Measurements from ENCODE around the gene TGM4. TPM values are rescaled to one million over a fixed set of nuclear protein-coding genes. Genes with fewer than 3 reads are reported as not detected.

Gene TGM4
- total and polyA plus RNA-seq, 10 of the 15 experiments (the other 5 are each of a cell fraction or from before 2014, with no cell fraction given), result not detected

DNA sequence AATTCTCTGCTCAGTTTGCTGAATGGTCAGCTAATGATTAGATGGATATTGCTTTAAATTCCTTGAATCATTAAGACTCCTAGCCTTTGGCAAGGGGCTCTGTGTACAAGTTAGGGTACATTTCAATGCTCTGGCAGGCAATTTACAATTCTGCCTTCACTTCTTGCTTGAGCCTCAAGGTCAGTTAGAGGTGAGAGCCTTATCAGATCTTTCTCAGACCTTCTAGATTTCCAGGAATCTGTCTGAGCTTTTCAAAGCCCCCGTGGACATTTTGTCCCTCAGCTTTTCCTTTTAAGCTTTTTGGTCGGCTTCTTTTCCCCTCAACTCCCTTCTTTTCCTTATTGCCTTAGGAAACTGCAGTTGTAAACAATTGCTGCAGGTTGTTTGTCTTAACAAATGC, 34.7 kb downstream of the TGM4 start:
- ChIA-PET SMC1A (ENCODE audit: uncharacterized antibody, unreplicated experiment) (interaction anchor here (0.8 to 1.1 kb wide), 2 partner anchors 376 to 380 kb away, joined by 3 to 4 read pairs; no protein-coding TSS in a partner anchor), CTCF (interaction anchor here (1.5 kb wide), 1 partner anchor 33 kb away, joined by 3 read pairs; no protein-coding TSS in a partner anchor), POLR2A (interaction anchor here (0.6 to 1.4 kb wide), 2 partner anchors 12 to 76 kb away, joined by 3 to 8 read pairs; no protein-coding TSS in a partner anchor), RAD21 (ENCODE audit: unreplicated experiment) (no interaction called here)
- BruUV-seq (replicated peaks), result no TSS peak
- Histone ChIP-seq H3K4me1 (ENCODE audit: control insufficient read depth, insufficient read depth, low read length) (no peaks in the 10 kb centered on the region), H3K4me2 (ENCODE audit: control insufficient read depth, insufficient read depth) (no peak overlapping the region), H3K4me3 (no peak overlapping the region), H3K9me3 (replicated peaks; ENCODE audit: control insufficient read depth, insufficient read depth, low read length) (no peaks in the 10 kb centered on the region; the same call in 2 of the 3 replicates), H3K79me2 (ENCODE audit: control insufficient read depth, insufficient read depth, low read length) (no peaks in the 10 kb centered on the region), H3K27ac (ENCODE audit: control insufficient read depth, insufficient read depth) (no peak overlapping the region), H2AFZ (ENCODE audit: control insufficient read depth, low read depth, low read length) (no peak overlapping the region), H3K9ac (ENCODE audit: control insufficient read depth, insufficient read depth, low read length) (no peak overlapping the region), H3K27me3 (replicated peaks in 1 of 2; ENCODE audit: control insufficient read depth in 2 of 2, insufficient read depth in 2 of 2, low read length in 1 of 2) (no peaks in the 10 kb centered on the region; a peak in 1 of 4 replicates), H3K36me3 (ENCODE audit: control insufficient read depth in 2 of 2, insufficient read depth in 2 of 2, low read length in 1 of 2) (no peaks in the 10 kb centered on the region), H4K20me1 (ENCODE audit: control insufficient read depth, insufficient read depth) (no peaks in the 10 kb centered on the region)
- DNase-seq (ENCODE audit: low read depth, low spot score), result no peak
- FAIRE-seq, result no peak
- intact Hi-C loops (cut with micrococcal nuclease; ENCODE audit: unreplicated experiment) (no loop called here), in situ Hi-C loops (cut with MboI) (no loop called here)
- 0% methylated on average over 2 of the region's 2 CpGs for WGBS (ENCODE audit: insufficient coverage, insufficient replicate concordance, low lambda C conversion rate, missing lambda C conversion rate)
- ATAC-seq, result no peak
- no peak for TF ChIP-seq ATF7 (IDR thresholded peaks at IDR 0.05; ENCODE audit: low read depth)
- no peak for TF ChIP-seq ZNF384 (IDR thresholded peaks at IDR 0.05; ENCODE audit: borderline replicate concordance, low read depth, low read length)
- no peak for TF ChIP-seq EGR1 (IDR thresholded peaks at IDR 0.05; ENCODE audit: borderline replicate concordance in 1 of 2, low read depth in 2 of 2, low read length in 2 of 2)
- no peak for TF ChIP-seq ASH2L (IDR thresholded peaks at IDR 0.05; ENCODE audit: borderline replicate concordance, low read depth)
- TF ChIP-seq SREBF1 (IDR thresholded peaks at IDR 0.05; ENCODE audit: low read length), result no peak
- TF ChIP-seq, protein P1, sequence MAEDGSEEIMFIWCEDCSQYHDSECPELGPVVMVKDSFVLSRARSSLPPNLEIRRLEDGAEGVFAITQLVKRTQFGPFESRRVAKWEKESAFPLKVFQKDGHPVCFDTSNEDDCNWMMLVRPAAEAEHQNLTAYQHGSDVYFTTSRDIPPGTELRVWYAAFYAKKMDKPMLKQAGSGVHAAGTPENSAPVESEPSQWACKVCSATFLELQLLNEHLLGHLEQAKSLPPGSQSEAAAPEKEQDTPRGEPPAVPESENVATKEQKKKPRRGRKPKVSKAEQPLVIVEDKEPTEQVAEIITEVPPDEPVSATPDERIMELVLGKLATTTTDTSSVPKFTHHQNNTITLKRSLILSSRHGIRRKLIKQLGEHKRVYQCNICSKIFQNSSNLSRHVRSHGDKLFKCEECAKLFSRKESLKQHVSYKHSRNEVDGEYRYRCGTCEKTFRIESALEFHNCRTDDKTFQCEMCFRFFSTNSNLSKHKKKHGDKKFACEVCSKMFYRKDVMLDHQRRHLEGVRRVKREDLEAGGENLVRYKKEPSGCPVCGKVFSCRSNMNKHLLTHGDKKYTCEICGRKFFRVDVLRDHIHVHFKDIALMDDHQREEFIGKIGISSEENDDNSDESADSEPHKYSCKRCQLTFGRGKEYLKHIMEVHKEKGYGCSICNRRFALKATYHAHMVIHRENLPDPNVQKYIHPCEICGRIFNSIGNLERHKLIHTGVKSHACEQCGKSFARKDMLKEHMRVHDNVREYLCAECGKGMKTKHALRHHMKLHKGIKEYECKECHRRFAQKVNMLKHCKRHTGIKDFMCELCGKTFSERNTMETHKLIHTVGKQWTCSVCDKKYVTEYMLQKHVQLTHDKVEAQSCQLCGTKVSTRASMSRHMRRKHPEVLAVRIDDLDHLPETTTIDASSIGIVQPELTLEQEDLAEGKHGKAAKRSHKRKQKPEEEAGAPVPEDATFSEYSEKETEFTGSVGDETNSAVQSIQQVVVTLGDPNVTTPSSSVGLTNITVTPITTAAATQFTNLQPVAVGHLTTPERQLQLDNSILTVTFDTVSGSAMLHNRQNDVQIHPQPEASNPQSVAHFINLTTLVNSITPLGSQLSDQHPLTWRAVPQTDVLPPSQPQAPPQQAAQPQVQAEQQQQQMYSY (CRISPR knock-in tag; IDR thresholded peaks at IDR 0.05), result no peak
- no peak for TF ChIP-seq IRF4 (IDR thresholded peaks at IDR 0.05; ENCODE audit: low read depth, low read length)
- TF ChIP-seq ETV6 (conservative IDR thresholded peaks at IDR 0.05 in 1 of 2, IDR thresholded peaks at IDR 0.05 in 1 of 2; ENCODE audit: borderline replicate concordance in 1 of 2, low read depth in 1 of 2), result no peak
- TF ChIP-seq STAT1 (conservative IDR thresholded peaks at IDR 0.05), result no peak
- TF ChIP-seq KLF5 (IDR thresholded peaks at IDR 0.05; ENCODE audit: partially characterized antibody), result no peak
- TF ChIP-seq, protein P2, sequence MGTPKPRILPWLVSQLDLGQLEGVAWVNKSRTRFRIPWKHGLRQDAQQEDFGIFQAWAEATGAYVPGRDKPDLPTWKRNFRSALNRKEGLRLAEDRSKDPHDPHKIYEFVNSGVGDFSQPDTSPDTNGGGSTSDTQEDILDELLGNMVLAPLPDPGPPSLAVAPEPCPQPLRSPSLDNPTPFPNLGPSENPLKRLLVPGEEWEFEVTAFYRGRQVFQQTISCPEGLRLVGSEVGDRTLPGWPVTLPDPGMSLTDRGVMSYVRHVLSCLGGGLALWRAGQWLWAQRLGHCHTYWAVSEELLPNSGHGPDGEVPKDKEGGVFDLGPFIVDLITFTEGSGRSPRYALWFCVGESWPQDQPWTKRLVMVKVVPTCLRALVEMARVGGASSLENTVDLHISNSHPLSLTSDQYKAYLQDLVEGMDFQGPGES (IDR thresholded peaks at IDR 0.05), result no peak
- TF ChIP-seq, protein P3, sequence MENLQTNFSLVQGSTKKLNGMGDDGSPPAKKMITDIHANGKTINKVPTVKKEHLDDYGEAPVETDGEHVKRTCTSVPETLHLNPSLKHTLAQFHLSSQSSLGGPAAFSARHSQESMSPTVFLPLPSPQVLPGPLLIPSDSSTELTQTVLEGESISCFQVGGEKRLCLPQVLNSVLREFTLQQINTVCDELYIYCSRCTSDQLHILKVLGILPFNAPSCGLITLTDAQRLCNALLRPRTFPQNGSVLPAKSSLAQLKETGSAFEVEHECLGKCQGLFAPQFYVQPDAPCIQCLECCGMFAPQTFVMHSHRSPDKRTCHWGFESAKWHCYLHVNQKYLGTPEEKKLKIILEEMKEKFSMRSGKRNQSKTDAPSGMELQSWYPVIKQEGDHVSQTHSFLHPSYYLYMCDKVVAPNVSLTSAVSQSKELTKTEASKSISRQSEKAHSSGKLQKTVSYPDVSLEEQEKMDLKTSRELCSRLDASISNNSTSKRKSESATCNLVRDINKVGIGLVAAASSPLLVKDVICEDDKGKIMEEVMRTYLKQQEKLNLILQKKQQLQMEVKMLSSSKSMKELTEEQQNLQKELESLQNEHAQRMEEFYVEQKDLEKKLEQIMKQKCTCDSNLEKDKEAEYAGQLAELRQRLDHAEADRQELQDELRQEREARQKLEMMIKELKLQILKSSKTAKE (IDR thresholded peaks at IDR 0.05; ENCODE audit: low read depth, poor library complexity, severe bottlenecking), result no peak
- TF ChIP-seq, protein P4, sequence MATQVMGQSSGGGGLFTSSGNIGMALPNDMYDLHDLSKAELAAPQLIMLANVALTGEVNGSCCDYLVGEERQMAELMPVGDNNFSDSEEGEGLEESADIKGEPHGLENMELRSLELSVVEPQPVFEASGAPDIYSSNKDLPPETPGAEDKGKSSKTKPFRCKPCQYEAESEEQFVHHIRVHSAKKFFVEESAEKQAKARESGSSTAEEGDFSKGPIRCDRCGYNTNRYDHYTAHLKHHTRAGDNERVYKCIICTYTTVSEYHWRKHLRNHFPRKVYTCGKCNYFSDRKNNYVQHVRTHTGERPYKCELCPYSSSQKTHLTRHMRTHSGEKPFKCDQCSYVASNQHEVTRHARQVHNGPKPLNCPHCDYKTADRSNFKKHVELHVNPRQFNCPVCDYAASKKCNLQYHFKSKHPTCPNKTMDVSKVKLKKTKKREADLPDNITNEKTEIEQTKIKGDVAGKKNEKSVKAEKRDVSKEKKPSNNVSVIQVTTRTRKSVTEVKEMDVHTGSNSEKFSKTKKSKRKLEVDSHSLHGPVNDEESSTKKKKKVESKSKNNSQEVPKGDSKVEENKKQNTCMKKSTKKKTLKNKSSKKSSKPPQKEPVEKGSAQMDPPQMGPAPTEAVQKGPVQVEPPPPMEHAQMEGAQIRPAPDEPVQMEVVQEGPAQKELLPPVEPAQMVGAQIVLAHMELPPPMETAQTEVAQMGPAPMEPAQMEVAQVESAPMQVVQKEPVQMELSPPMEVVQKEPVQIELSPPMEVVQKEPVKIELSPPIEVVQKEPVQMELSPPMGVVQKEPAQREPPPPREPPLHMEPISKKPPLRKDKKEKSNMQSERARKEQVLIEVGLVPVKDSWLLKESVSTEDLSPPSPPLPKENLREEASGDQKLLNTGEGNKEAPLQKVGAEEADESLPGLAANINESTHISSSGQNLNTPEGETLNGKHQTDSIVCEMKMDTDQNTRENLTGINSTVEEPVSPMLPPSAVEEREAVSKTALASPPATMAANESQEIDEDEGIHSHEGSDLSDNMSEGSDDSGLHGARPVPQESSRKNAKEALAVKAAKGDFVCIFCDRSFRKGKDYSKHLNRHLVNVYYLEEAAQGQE (IDR thresholded peaks at IDR 0.05; ENCODE audit: low read depth, low read length), result no peak

Measured in GM12878 (cell line).